WTC11 (cell line): ENCODE measurements around the gene FERMT3. TPM values are rescaled to one million over a fixed set of nuclear protein-coding genes. Genes with fewer than 3 reads are reported as not detected.

Source experiments
- ATAC-seq: fragments of 200-7000 bp; cut with Tn5 transposase; 2 replicates; pipeline ENCODE4 v1.10.0; 2021; ENCODE audit warnings: mild to moderate bottlenecking, moderate library complexity
- CTCF ChIA-PET: fragments of 300-600 bp; sonication (Branson Sonifier 250); formaldehyde crosslinking; loops from one replicate; lab custom pipeline; 2021; ENCODE audit warnings: antibody characterized with exemption; lab: Charles Lee
- POLR2A ChIA-PET: fragments of 350-600 bp; sonication (Branson Sonifier 250); formaldehyde crosslinking; loops from one replicate; lab custom pipeline; 2021; ENCODE audit warnings: antibody characterized with exemption; lab: Charles Lee
- DNase-seq: peaks from one replicate; pipeline ENCODE4 v3.0.0; 2021; ENCODE audit warnings: low spot score
- H3K27ac Mint-ChIP-seq: 2 replicates; pipeline ENCODE4 v1.8.0; 2021; ENCODE audit warnings: mixed read lengths
- H3K27me3 Mint-ChIP-seq: 2 replicates; pipeline ENCODE4 v1.8.0; 2021; ENCODE audit warnings: low read depth, mild to moderate bottlenecking, moderate library complexity, mixed read lengths
- H3K36me3 Mint-ChIP-seq: 2 replicates; pipeline ENCODE4 v1.8.0; 2021; ENCODE audit warnings: mixed read lengths
- H3K4me1 Mint-ChIP-seq: 2 replicates; pipeline ENCODE4 v1.8.0; 2022; ENCODE audit warnings: mixed read lengths
- H3K4me3 Mint-ChIP-seq: 2 replicates; pipeline ENCODE4 v1.8.0; 2021; ENCODE audit warnings: mild to moderate bottlenecking, moderate library complexity, mixed read lengths
- H3K9me3 Mint-ChIP-seq: 2 replicates; pipeline ENCODE4 v1.8.0; 2021; ENCODE audit warnings: mixed read lengths
- AFF4 ChIP-seq: sonication (generic); formaldehyde crosslinking; IDR thresholded peaks from 2 replicates; pipeline ENCODE4 v1.8.1; 2023; ENCODE audit warnings: mild to moderate bottlenecking, missing genetic modification reagents, borderline replicate concordance
- E2F1 ChIP-seq: sonication (generic); formaldehyde crosslinking; IDR thresholded peaks from 2 replicates; pipeline ENCODE4 v1.8.0; 2022; ENCODE audit warnings: mild to moderate bottlenecking, missing genetic modification reagents
- FOXP4 ChIP-seq: sonication (generic); formaldehyde crosslinking; IDR thresholded peaks from 2 replicates; pipeline ENCODE4 v1.8.0; 2022; ENCODE audit warnings: mild to moderate bottlenecking, missing genetic modification reagents
- JUN ChIP-seq: sonication (generic); formaldehyde crosslinking; IDR thresholded peaks from 2 replicates; pipeline ENCODE4 v1.8.0; 2023; ENCODE audit warnings: mild to moderate bottlenecking, missing genetic modification reagents
- MLX ChIP-seq: sonication (generic); formaldehyde crosslinking; IDR thresholded peaks from 2 replicates; pipeline ENCODE4 v1.8.1; 2023; ENCODE audit warnings: mild to moderate bottlenecking, missing genetic modification reagents, moderate library complexity
- NR1H2 ChIP-seq: sonication (generic); formaldehyde crosslinking; IDR thresholded peaks from 2 replicates; pipeline ENCODE4 v1.9.0; 2021; ENCODE audit warnings: mild to moderate bottlenecking, moderate library complexity, missing genetic modification reagents
- PRDM15 ChIP-seq: sonication (generic); formaldehyde crosslinking; IDR thresholded peaks from 2 replicates; pipeline ENCODE4 v1.8.0; 2022; ENCODE audit warnings: missing genetic modification reagents
- USF2 ChIP-seq: sonication (generic); formaldehyde crosslinking; IDR thresholded peaks from 2 replicates; pipeline ENCODE4 v1.8.1; 2023; ENCODE audit warnings: mild to moderate bottlenecking, missing genetic modification reagents, moderate library complexity
- ZNF138 ChIP-seq: sonication (generic); formaldehyde crosslinking; conservative IDR thresholded peaks from 2 replicates; pipeline ENCODE4 v1.8.1; 2022; ENCODE audit warnings: mild to moderate bottlenecking, moderate library complexity, missing genetic modification reagents
- ZNF219 ChIP-seq: sonication (generic); formaldehyde crosslinking; IDR thresholded peaks from 2 replicates; pipeline ENCODE4 v1.8.0; 2023; ENCODE audit warnings: missing genetic modification reagents, mild to moderate bottlenecking, borderline replicate concordance
- ZNF232 ChIP-seq: sonication (generic); formaldehyde crosslinking; IDR thresholded peaks from 2 replicates; pipeline ENCODE4 v1.8.0; 2022; ENCODE audit warnings: mild to moderate bottlenecking, missing genetic modification reagents
- ZNF416 ChIP-seq: fragments of 250-450 bp; sonication (Bioruptor Pico); IDR thresholded peaks from 2 replicates; pipeline ENCODE4 v1.9.0; 2021; ENCODE audit warnings: mild to moderate bottlenecking, inconsistent platforms
- ZSCAN18 ChIP-seq: fragments of 250-450 bp; sonication (Bioruptor Pico); IDR thresholded peaks from 2 replicates; pipeline ENCODE4 v2.1.2; 2022; ENCODE audit warnings: mild to moderate bottlenecking, moderate library complexity
- total RNA-seq: library from RNA; stranded (reverse); gene quantifications from 3 replicates; pipeline ENCODE4 v1.2.3, GENCODE V29; 2021

Gene FERMT3
- total RNA-seq, 1 experiment from 2014 or later, result 3.8 TPM

GRCh38 chr11:64231546-64231945 lies 25.0 kb downstream of the FERMT3 start:
- H3K4me3 Mint-ChIP-seq, result peak overlapping the region; percentile 82

GRCh38 chr11:64232182-64232966 lies 25.9 kb downstream of the FERMT3 start:
- Mint-ChIP-seq H3K36me3 (peaks cover 3% of the 10 kb centered on the region; the same call in 1 of the 2 replicates), H3K4me1 (peaks cover 31% of the 10 kb centered on the region), H3K27me3 (peaks cover 16% of the 10 kb centered on the region), H3K9me3 (no peaks in the 10 kb centered on the region), H3K27ac (no peak overlapping the region), H3K4me3 (peak overlapping the region; percentile 82)
- ATAC-seq, result no peak
- ChIA-PET CTCF (interaction anchor here (1.5 to 5.4 kb wide), 4 partner anchors 15 to 28 kb away, joined by 3 to 35 read pairs (median 18); partner anchors contain the start of gene PLCB3), POLR2A (interaction anchor here (1.3 to 1.5 kb wide), 2 partner anchors 9 to 72 kb away, joined by 3 to 4 read pairs; partner anchors contain the start of gene FKBP2)
- DNase-seq, result no peak
- no peak for TF ChIP-seq ZNF138
- no peak for TF ChIP-seq ZNF232 (CRISPR knock-in tag)
- TF ChIP-seq ZSCAN18 (CRISPR knock-in tag), result no peak
- TF ChIP-seq AFF4 (CRISPR knock-in tag), result no peak
- no peak for TF ChIP-seq ZNF416 (CRISPR knock-in tag)
- no peak for TF ChIP-seq USF2 (CRISPR knock-in tag)
- TF ChIP-seq NR1H2 (CRISPR knock-in tag), result no peak
- TF ChIP-seq FOXP4 (CRISPR knock-in tag), result no peak
- no peak for TF ChIP-seq MLX
- TF ChIP-seq ZNF219, result no peak

More at GRCh38 chr11:64231546-64231945, 25.0 kb downstream of the FERMT3 start:
- ATAC-seq, result no peak
- H3K27me3 Mint-ChIP-seq, result peaks cover 16% of the 10 kb centered on the region
- ChIA-PET CTCF (interaction anchor here (1.5 to 2.8 kb wide), 3 partner anchors 16 to 27 kb away, joined by 3 to 25 read pairs (median 12); partner anchors contain the start of gene PLCB3), POLR2A (interaction anchor here (0.7 to 1.5 kb wide), 3 partner anchors 10 to 72 kb away, joined by 3 to 7 read pairs (median 4); partner anchors contain the start of gene FKBP2)
- no peak overlapping the region for H3K27ac Mint-ChIP-seq
- DNase-seq, result no peak
- peaks cover 37% of the 10 kb centered on the region for H3K4me1 Mint-ChIP-seq
- H3K36me3 Mint-ChIP-seq, result peaks cover 3% of the 10 kb centered on the region; the same call in 1 of the 2 replicates
- H3K9me3 Mint-ChIP-seq, result no peaks in the 10 kb centered on the region
- TF ChIP-seq E2F1 (no peak), PRDM15 (CRISPR knock-in tag) (no peak), JUN (CRISPR knock-in tag) (no peak)
